Fibroblast of skin of back (primary cell): ENCODE data around the gene GAMT.

ENCODE experiments used
- DNase-seq: peaks from one replicate; pipeline ENCODE4 v3.0.0-alpha.2; 2013

The GAMT gene

GRCh38 chr19:1399745-1400144, 1.6 kb downstream of the GAMT start:
- no peak for DNase-seq

GRCh38 chr19:1399079-1399478, 2.3 kb downstream of the GAMT start:
- no peak for DNase-seq

- no peak for DNase-seq
Observed at GRCh38 chr19:1397838-1398237, 3.5 kb downstream of the GAMT start.

GRCh38 chr19:1396768-1397679, 4.3 kb downstream of the GAMT start:
- DNase-seq, result no peak

GRCh38 chr19:1396019-1396767, 5.1 kb downstream of the GAMT start:
- DNase-seq, result no peak

GRCh38 chr19:1395194-1396018, 5.9 kb downstream of the GAMT start:
- no peak for DNase-seq

GRCh38 chr19:1394252-1395193, 6.8 kb downstream of the GAMT start:
- DNase-seq, result no peak

GRCh38 chr19:1393841-1394240, 7.5 kb downstream of the GAMT start:
- no peak for DNase-seq

GRCh38 chr19:1392939-1393530, 8.3 kb downstream of the GAMT start:
- DNase-seq, result no peak

GRCh38 chr19:1392407-1392806, 8.9 kb downstream of the GAMT start:
- no peak for DNase-seq

GRCh38 chr19:1390890-1391423, 10.4 kb downstream of the GAMT start:
- DNase-seq, result no peak

GRCh38 chr19:1389033-1389940, 12.1 kb downstream of the GAMT start:
- DNase-seq, result no peak

GRCh38 chr19:1388637-1389026, 12.7 kb downstream of the GAMT start:
- no peak for DNase-seq

GRCh38 chr19:1387684-1388636, 13.4 kb downstream of the GAMT start:
- no peak for DNase-seq

GRCh38 chr19:1386945-1387683, 14.2 kb downstream of the GAMT start:
- DNase-seq, result no peak

- no peak for DNase-seq
Observed at GRCh38 chr19:1385816-1386215, 15.5 kb downstream of the GAMT start.

GRCh38 chr19:1384478-1385110, 16.7 kb downstream of the GAMT start:
- no peak for DNase-seq

GRCh38 chr19:1384085-1384462, 17.3 kb downstream of the GAMT start:
- no peak for DNase-seq
